Occipital lobe (tissue), 2 donors: ENCODE measurements around the gene CYP4B1. TPM values are rescaled to one million over a fixed set of nuclear protein-coding genes. Genes with fewer than 3 reads are reported as not detected.
"Not testable (repeated sequence)": the region's sequence is repeated elsewhere in the genome, so short reads cannot be mapped to it uniquely, and the experiment has no call there.

ENCODE experiments used
- DNase-seq: peaks from one replicate; lab custom pipeline; 2025; lab: John Stamatoyannopoulos, UW
- total RNA-seq: library from RNA; depleted of rRNA; stranded (reverse); fragments of >200 nt; gene quantifications from one replicate; pipeline ENCODE4 v1.2.3, GENCODE V29; 2014

The CYP4B1 gene
- total RNA-seq, 1 donor from 2014 or later = not detected

DNA sequence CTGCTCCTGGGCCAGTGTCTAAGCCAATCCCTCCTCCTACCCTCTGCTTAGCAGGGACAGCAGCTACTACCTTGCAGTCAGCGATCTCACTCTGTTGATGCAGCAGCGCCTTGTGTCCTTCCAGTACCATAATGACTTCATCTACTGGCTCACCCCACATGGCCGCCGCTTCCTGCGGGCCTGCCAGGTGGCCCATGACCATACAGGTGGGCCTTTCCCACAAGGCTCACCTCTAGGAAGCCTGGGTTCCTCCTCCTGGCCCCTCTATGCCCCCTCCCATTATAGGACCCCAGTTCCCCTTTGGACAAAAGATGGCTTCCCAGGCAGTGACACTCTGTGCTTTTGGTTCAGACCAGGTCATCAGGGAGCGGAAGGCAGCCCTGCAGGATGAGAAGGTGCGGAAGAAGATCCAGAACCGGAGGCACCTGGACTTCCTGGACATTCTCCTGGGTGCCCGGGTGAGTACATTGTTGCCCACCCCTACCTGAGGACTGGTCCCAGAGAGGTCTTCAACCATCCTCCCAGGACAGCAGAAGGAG, 15.1 kb downstream of the CYP4B1 start:
- DNase-seq = no peak

- DNase-seq = no peak
Measured at GRCh38 chr1:46815133-46815532, 16.3 kb downstream of the CYP4B1 start.

GRCh38 chr1:46816930-46817329, 18.1 kb downstream of the CYP4B1 start:
- DNase-seq = no peak

GRCh38 chr1:46817814-46818213, 19.0 kb downstream of the CYP4B1 start:
- DNase-seq = no peak

- DNase-seq = no peak
Measured at GRCh38 chr1:46818591-46818990, 19.7 kb downstream of the CYP4B1 start.

DNA sequence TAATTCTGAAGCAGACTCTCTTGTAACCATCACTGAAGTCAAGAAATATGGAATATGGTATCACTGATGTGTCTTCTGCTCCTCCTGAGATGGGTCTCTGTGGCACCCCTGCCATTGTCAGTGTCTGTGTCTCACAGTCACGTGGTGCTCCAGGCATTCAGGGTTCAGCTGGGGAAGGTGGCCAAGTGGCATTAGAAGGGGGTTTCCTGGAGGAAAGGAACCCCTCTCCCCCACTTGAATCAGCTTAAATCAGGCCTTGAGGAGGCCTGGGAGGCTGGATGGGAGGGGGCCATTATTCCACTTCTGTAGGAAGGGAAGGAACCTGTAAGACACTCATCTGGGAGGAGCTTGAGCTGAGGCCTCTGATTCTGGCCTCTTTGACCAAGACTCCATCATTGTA, 20.5 kb downstream of the CYP4B1 start:
- no peak for DNase-seq

DNA sequence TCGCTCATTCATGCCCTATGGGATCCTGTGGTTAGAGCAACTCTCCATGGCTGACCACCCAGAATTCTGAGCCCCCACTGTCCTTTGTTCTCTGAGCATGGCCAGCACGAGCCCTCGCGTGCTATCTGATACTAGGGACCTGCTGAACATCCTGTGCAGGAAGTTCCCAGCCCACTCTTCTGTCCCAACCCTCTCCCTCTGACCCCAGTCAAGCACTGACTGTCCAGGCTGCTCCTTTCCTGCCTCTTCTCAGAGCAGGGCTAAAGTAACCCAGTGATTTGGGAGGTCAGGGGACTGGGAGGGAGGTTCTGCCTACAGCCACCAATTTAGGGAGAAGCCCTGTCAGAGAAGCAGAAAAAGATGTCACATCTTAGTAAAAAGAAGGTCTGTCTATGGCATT, 21.2 kb downstream of the CYP4B1 start:
- DNase-seq = no peak

DNA sequence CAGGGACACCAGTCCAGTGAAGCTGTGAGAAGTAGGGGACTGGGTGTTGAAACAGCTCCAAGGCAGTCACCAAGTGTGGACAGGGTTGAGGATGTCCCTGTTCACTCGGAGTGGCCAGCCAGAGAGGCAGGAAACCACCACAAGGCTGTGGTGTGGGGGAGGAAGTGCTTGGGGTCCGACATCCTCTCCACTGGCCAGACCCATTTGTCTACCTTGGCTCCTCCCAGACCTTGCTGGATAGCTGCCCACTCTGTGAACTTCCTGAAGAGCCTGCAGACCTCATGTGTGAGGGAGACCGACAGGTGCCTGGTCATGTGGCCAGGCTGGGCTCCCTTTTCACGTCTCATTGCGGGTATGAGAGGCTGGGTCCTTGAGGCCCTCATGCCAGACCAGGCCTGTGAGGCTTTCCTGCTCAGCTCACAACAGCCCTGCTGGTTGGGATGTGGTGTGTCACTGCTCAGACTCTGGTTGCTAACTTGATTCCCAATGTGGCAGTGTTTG, 21.8 kb downstream of the CYP4B1 start:
- DNase-seq = no peak

DNA sequence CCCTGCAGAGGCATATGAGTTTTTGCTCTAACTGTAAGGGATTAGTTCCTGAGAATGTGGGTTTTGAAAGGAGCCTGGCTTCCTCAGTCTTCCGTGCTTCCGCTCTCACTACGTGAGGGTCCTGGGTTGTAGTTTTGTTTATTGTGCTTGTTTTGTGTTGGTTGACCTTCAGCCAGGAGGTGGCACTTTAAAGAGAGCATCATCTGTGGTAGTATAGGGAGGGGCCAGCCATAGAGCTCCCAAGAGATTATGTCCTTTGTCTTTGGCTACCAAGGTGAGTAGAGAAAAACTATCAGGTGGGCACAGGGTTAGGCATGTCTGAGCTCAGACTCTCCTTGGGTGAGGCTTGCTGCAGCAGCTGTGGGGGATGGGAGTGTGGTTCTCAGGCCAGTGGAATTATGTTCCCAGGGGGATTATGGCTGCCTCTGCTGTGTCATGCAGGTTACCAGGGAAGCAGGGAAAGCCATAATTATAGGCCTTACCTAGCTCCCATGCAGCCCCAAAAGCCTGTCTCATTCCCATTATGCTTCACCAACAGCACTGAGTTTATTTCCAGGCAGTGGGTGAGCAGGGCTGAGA, 23.5 kb downstream of the CYP4B1 start:
- DNase-seq = no peak

- no peak for DNase-seq
Measured at GRCh38 chr1:46823151-46823550, 24.3 kb downstream of the CYP4B1 start.

- DNase-seq = not testable (repeated sequence)
Measured at GRCh38 chr1:46826892-46827291, 28.0 kb downstream of the CYP4B1 start.

GRCh38 chr1:46830665-46831322, 31.9 kb downstream of the CYP4B1 start:
- DNase-seq = no peak

DNA sequence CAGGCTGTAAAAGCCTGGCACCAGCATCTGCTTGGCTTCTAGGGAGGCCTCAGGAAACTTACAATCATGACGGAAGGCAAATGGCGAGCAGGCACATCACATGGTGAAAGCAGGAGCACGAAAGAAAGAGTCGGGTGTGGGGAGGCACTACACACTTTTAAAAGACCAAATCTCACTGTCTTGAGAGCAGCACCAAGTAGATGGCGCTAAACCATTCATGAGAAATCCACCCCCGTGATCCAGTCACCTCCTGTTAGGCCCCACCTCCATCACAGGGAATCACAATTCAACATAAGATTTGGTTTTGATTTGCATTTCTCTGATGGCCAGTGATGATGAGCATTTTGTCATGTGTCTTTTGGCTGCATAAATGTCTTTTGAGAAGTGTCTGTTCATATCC, 36.6 kb downstream of the CYP4B1 start:
- DNase-seq = not testable (repeated sequence)

DNA sequence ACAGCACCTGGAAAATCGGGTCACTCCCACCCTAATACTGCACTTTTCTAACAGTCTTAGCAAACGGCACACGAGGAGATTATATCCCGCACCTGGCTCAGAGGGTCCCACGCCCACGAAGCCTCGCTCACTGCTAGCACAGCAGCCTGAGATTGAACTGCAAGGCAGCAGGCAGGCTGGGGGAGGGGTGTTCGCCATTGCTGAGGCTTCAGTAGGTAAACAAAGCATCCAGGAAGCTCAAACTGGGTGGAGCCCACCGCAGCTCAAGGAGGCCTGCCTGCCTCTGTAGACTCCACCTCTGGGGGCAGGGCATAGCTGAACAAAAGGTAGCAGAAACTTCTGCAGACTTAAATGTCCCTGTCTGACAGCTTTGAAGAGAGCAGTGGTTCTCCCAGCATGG, 47.5 kb downstream of the CYP4B1 start:
- not testable (repeated sequence) for DNase-seq

DNA sequence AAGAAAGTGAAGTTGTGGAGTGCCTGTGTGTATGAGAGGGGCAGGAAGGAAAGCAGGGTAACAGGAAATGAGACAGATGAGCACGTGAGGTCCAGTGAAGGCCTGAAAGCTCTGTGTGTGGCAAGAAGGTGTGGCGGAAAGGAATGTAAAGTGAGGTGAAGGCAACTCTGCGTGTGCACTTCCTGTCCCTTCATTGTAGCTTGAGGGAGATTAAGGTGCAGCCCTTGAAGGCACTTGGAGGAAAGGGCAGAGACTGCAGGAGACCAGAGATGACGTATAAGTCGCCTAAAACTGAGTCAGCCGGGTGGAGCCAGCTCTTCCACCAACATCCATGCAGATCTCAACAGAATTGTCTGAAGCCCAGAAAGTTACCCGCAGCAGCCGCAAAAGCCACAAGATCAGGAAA, 58.8 kb downstream of the CYP4B1 start:
- not testable (repeated sequence) for DNase-seq

GRCh38 chr1:46862348-46862747, 63.5 kb downstream of the CYP4B1 start:
- no peak for DNase-seq

Other genes starting within 250 kb of the CYP4B1 start
- gene KNCN, start 247.4 kb upstream of the CYP4B1 start, total RNA-seq = not detected
- 8.7 TPM for gene MKNK1, start 194.8 kb upstream of the CYP4B1 start, total RNA-seq
- gene MOB3C, start 182.2 kb upstream of the CYP4B1 start, total RNA-seq = 2.2 TPM
- gene ATPAF1, start 130.7 kb upstream of the CYP4B1 start, total RNA-seq = 37.7 TPM
- not detected for gene TEX38, start 127.2 kb upstream of the CYP4B1 start, total RNA-seq
- 13.6 TPM for gene EFCAB14, start 79.9 kb upstream of the CYP4B1 start, total RNA-seq
- gene CYP4A11, start 142.4 kb downstream of the CYP4B1 start, total RNA-seq = not detected
- gene CYP4X1, start 224.6 kb downstream of the CYP4B1 start, total RNA-seq = 14.5 TPM